ENCODE results near the gene PAK5. TPM values are rescaled to one million over a fixed set of nuclear protein-coding genes. Genes with fewer than 3 reads are reported as not detected.

Gene PAK5
- total and polyA plus RNA-seq, 2 donors from 2014 or later, result 0.13 to 0.22 TPM

- no peaks in the 10 kb centered on the region for H3K4me1 ChIP-seq (ENCODE audit: control insufficient read depth in 2 of 3, insufficient read depth in 2 of 3, low read depth in 1 of 3, low read length in 3 of 3)
- peak in 1 of 5 donors; percentile 73 for DNase-seq
- H3K9ac ChIP-seq (ENCODE audit: low read length in 3 of 3), result no peak overlapping the region
- no peaks in the 10 kb centered on the region for H3K27me3 ChIP-seq (ENCODE audit: control insufficient read depth, insufficient read depth, low read length)
- TF ChIP-seq CTCF (IDR thresholded peaks at IDR 0.05; ENCODE audit: borderline replicate concordance, extremely low read depth, insufficient read depth), result no peak
- intact Hi-C loops (cut with DNase I), result no loop called here
- H3K9me3 ChIP-seq (ENCODE audit: control insufficient read depth in 2 of 3, insufficient read depth in 1 of 3, low read length in 3 of 3), result no peaks in the 10 kb centered on the region
- H3K4me3 ChIP-seq (ENCODE audit: low read length in 3 of 3), result no peak overlapping the region
- no peak for FAIRE-seq
- H3K27ac ChIP-seq (ENCODE audit: low read depth in 2 of 2, low read length in 2 of 2), result no peak overlapping the region
- H3K36me3 ChIP-seq (ENCODE audit: control insufficient read depth in 2 of 3, insufficient read depth in 3 of 3, low read length in 3 of 3), result no peaks in the 10 kb centered on the region
Measured at GRCh38 chr20:9493803-9494202, 345.1 kb downstream of the PAK5 start.

- no peaks in the 10 kb centered on the region for H3K4me1 ChIP-seq (ENCODE audit: control insufficient read depth in 2 of 3, insufficient read depth in 2 of 3, low read depth in 1 of 3, low read length in 3 of 3)
- H3K4me3 ChIP-seq (ENCODE audit: low read length in 3 of 3), result no peak overlapping the region
- H3K27ac ChIP-seq (ENCODE audit: low read depth in 2 of 2, low read length in 2 of 2), result no peak overlapping the region
- FAIRE-seq (no peak), DNase-seq (no peak)
- H3K36me3 ChIP-seq (ENCODE audit: control insufficient read depth in 2 of 3, insufficient read depth in 3 of 3, low read length in 3 of 3), result no peaks in the 10 kb centered on the region
- intact Hi-C loops (cut with DNase I), result no loop called here
- no peaks in the 10 kb centered on the region for H3K27me3 ChIP-seq (ENCODE audit: control insufficient read depth, insufficient read depth, low read length)
- no peak for TF ChIP-seq CTCF (IDR thresholded peaks at IDR 0.05; ENCODE audit: borderline replicate concordance, extremely low read depth, insufficient read depth)
- no peaks in the 10 kb centered on the region for H3K9me3 ChIP-seq (ENCODE audit: control insufficient read depth in 2 of 3, insufficient read depth in 1 of 3, low read length in 3 of 3)
- no peak overlapping the region for H3K9ac ChIP-seq (ENCODE audit: low read length in 3 of 3)
Measured at GRCh38 chr20:9492067-9492466, 346.8 kb downstream of the PAK5 start.

GRCh38 chr20:9491324-9491723, 347.6 kb downstream of the PAK5 start:
- Histone ChIP-seq H3K27ac (ENCODE audit: low read depth in 2 of 2, low read length in 2 of 2) (no peak overlapping the region), H3K36me3 (ENCODE audit: control insufficient read depth in 2 of 3, insufficient read depth in 3 of 3, low read length in 3 of 3) (no peaks in the 10 kb centered on the region), H3K9ac (ENCODE audit: low read length in 3 of 3) (no peak overlapping the region), H3K9me3 (ENCODE audit: control insufficient read depth in 2 of 3, insufficient read depth in 1 of 3, low read length in 3 of 3) (no peaks in the 10 kb centered on the region), H3K4me1 (ENCODE audit: control insufficient read depth in 2 of 3, insufficient read depth in 2 of 3, low read depth in 1 of 3, low read length in 3 of 3) (no peaks in the 10 kb centered on the region), H3K27me3 (ENCODE audit: control insufficient read depth, insufficient read depth, low read length) (no peaks in the 10 kb centered on the region), H3K4me3 (ENCODE audit: low read length in 3 of 3) (no peak overlapping the region)
- no peak for DNase-seq
- intact Hi-C loops (cut with DNase I), result no loop called here
- FAIRE-seq, result no peak
- no peak for TF ChIP-seq CTCF (IDR thresholded peaks at IDR 0.05; ENCODE audit: borderline replicate concordance, extremely low read depth, insufficient read depth)

- Histone ChIP-seq H3K27me3 (ENCODE audit: control insufficient read depth, insufficient read depth, low read length) (no peaks in the 10 kb centered on the region), H3K4me3 (ENCODE audit: low read length in 3 of 3) (no peak overlapping the region), H3K9me3 (ENCODE audit: control insufficient read depth in 2 of 3, insufficient read depth in 1 of 3, low read length in 3 of 3) (no peaks in the 10 kb centered on the region), H3K4me1 (ENCODE audit: control insufficient read depth in 2 of 3, insufficient read depth in 2 of 3, low read depth in 1 of 3, low read length in 3 of 3) (no peaks in the 10 kb centered on the region), H3K9ac (ENCODE audit: low read length in 3 of 3) (no peak overlapping the region), H3K27ac (ENCODE audit: low read depth in 2 of 2, low read length in 2 of 2) (no peak overlapping the region), H3K36me3 (ENCODE audit: control insufficient read depth in 2 of 3, insufficient read depth in 3 of 3, low read length in 3 of 3) (no peaks in the 10 kb centered on the region)
- intact Hi-C loops (cut with DNase I), result no loop called here
- FAIRE-seq, result no peak
- no peak for TF ChIP-seq CTCF (IDR thresholded peaks at IDR 0.05; ENCODE audit: borderline replicate concordance, extremely low read depth, insufficient read depth)
- DNase-seq, result no peak
Measured at GRCh38 chr20:9490631-9491030, 348.2 kb downstream of the PAK5 start.

Measured in kidney (tissue), 14 donors.